Activated CD8-positive, alpha-beta T cell treated with anti-CD3 and anti-CD28 coated beads, Interleukin-2, amount 10 ng/mL, durations not matched to agents 7 days and 5 days (primary cell): ENCODE results near the gene CHRM5. TPM values are rescaled to one million over a fixed set of nuclear protein-coding genes. Genes with fewer than 3 reads are reported as not detected.
A peak's percentile ranks its signal among the peaks of the same experiment; 100 is the strongest.

ENCODE experiments used
- ATAC-seq: fragments of 150-1000 bp; cut with Tn5 transposase; one replicate; pipeline ENCODE4 v1.10.0; 2021; ENCODE audit warnings: moderate library complexity
- CTCF ChIA-PET: fragments of 350-600 bp; sonication (Branson Sonifier 250); formaldehyde crosslinking; loops from one replicate; lab custom pipeline; 2021; ENCODE audit warnings: antibody characterized with exemption; lab: Charles Lee
- POLR2A ChIA-PET: fragments of 350-600 bp; sonication (Branson Sonifier 250); formaldehyde crosslinking; loops from one replicate; lab custom pipeline; 2021; ENCODE audit warnings: antibody characterized with exemption; lab: Charles Lee
- DNase-seq: peaks from one replicate; pipeline ENCODE4 v3.0.0-alpha.2; 2020
- H3K27ac Mint-ChIP-seq: one replicate; pipeline ENCODE4 v1.8.0; 2021; ENCODE audit warnings: mild to moderate bottlenecking, mixed read lengths
- H3K27me3 Mint-ChIP-seq: one replicate; pipeline ENCODE4 v1.8.0; 2021; ENCODE audit warnings: low read depth, mixed read lengths
- H3K36me3 Mint-ChIP-seq: one replicate; pipeline ENCODE4 v1.8.0; 2021; ENCODE audit warnings: low read depth, mixed read lengths
- H3K4me1 Mint-ChIP-seq: one replicate; pipeline ENCODE4 v1.8.0; 2021; ENCODE audit warnings: low read depth, mixed read lengths
- H3K4me3 Mint-ChIP-seq: one replicate; pipeline ENCODE4 v1.8.0; 2021; ENCODE audit warnings: mild to moderate bottlenecking, mixed read lengths
- H3K9me3 Mint-ChIP-seq: one replicate; pipeline ENCODE4 v1.8.0; 2022; ENCODE audit warnings: mixed read lengths; ENCODE audit not compliant: insufficient read depth
- total RNA-seq, 2 experiments: library from RNA; stranded (reverse); gene quantifications; one replicate each; pipeline ENCODE4 v1.2.3, GENCODE V29; 2021

Gene CHRM5
- total RNA-seq, 2 experiments from 2014 or later = not detected

DNA sequence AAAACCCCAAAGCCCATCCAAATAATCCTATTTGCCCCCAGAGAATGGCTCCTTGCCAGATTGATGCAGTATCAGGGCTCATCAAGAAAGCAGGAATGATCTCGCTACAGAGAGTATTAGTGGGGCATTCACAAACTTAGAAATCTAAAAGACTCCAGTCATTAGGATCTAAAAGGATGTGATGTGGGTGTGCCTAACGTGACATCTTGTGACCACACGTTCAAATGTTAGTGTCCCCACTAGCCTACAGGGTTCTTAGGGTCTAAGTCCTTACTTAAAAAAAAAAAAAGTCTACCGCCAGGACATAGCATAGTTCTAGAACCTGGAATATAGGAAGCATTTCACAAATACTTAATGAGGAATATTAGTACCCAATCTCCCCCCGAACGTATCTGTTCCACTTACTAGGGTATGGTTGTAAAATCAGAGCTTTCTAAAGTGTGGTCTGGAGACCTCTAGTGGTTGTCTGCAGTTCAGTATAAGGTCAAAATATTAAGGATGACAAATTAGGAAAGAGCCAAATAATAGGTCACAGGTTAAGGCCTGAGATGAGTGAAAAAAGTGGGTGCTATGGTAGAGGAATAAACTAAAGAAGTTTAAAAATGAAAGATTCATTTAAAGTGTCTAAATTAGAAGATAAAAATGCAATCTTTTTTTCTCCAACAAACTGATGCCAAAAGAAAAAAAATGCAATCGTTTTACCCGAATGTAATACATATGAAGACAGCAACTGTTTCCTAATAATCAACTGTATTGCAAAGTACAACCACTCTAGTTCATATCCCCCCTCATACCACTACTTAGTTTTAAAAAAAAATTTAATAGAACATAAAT is 4.2 kb upstream of the CHRM5 start:
- no peak for DNase-seq
- CTCF ChIA-PET = interaction anchor here (1.0 kb wide), 2 partner anchors 227 to 229 kb away, joined by 3 to 4 read pairs; no protein-coding TSS in a partner anchor
- Mint-ChIP-seq H3K4me3 (no peak overlapping the region), H3K36me3 (no peaks in the 10 kb centered on the region), H3K27me3 (peaks cover 3% of the 10 kb centered on the region), H3K9me3 (no peaks in the 10 kb centered on the region), H3K27ac (no peak overlapping the region), H3K4me1 (no peaks in the 10 kb centered on the region)
- POLR2A ChIA-PET = no interaction called here
- ATAC-seq = peak; percentile 55

GRCh38 chr15:33964665-33965040 is 3.6 kb upstream of the CHRM5 start:
- H3K4me1 Mint-ChIP-seq = no peaks in the 10 kb centered on the region
- H3K9me3 Mint-ChIP-seq = no peaks in the 10 kb centered on the region
- no peaks in the 10 kb centered on the region for H3K36me3 Mint-ChIP-seq
- peaks cover 3% of the 10 kb centered on the region for H3K27me3 Mint-ChIP-seq
- ATAC-seq = no peak
- no peak for DNase-seq
- no peak overlapping the region for H3K4me3 Mint-ChIP-seq
- POLR2A ChIA-PET = no interaction called here
- H3K27ac Mint-ChIP-seq = no peak overlapping the region
- CTCF ChIA-PET = interaction anchor here (1.0 to 1.1 kb wide), 3 partner anchors 227 to 230 kb away, joined by 3 to 4 read pairs (median 3); no protein-coding TSS in a partner anchor

DNA sequence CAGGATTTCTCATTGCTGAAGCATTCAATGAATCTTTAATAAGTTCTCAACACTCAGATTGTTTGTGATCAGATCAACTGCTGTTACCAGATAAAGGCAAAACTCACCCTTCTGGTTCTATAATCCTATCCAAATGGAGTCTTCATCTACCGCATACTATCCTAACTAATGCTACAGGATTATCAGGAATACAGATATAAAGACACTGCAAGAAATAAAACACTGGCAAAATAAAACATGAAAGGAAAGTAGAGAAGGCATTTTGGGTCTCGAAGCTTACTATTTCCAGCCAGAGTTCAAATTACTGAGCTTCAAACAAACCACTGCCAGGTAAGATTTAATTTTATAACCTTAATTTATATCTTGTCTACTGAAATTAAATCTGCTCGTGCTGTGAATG is 524 bp downstream of the CHRM5 start:
- POLR2A ChIA-PET = no interaction called here
- CTCF ChIA-PET = interaction anchor here (1.3 kb wide), 1 partner anchor 24 kb away, joined by 4 read pairs; no protein-coding TSS in a partner anchor
- no peak overlapping the region for H3K27ac Mint-ChIP-seq
- no peaks in the 10 kb centered on the region for H3K9me3 Mint-ChIP-seq
- no peak for DNase-seq
- H3K36me3 Mint-ChIP-seq = no peaks in the 10 kb centered on the region
- no peak for ATAC-seq
- no peaks in the 10 kb centered on the region for H3K4me1 Mint-ChIP-seq
- H3K27me3 Mint-ChIP-seq = peaks cover 3% of the 10 kb centered on the region
- H3K4me3 Mint-ChIP-seq = no peak overlapping the region

DNA sequence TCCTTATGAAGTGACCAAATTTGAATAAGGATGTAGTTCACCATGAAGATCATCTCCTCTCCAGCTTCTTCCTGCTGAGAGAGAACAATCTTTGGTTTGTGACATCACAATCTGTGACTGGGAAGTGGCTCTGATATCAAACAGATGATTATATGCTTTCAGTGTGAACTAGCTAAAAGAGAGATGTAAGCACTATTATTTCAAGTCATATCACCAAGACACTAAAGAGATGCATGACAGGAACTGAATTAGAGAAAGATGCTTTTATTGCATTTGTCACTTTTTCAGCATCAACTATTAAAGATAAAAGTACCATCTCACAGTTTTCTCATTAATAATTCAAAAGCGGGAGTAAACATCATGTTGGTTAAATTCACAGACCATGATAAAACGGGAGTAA is 3.5 kb downstream of the CHRM5 start:
- Mint-ChIP-seq H3K36me3 (no peaks in the 10 kb centered on the region), H3K9me3 (no peaks in the 10 kb centered on the region), H3K27ac (no peak overlapping the region), H3K4me1 (no peaks in the 10 kb centered on the region), H3K27me3 (peaks cover 3% of the 10 kb centered on the region), H3K4me3 (no peak overlapping the region)
- ChIA-PET CTCF (no interaction called here), POLR2A (no interaction called here)
- no peak for DNase-seq
- ATAC-seq = no peak

GRCh38 chr15:33975022-33975565 is 6.8 kb downstream of the CHRM5 start:
- no peak for ATAC-seq
- POLR2A ChIA-PET = no interaction called here
- H3K4me3 Mint-ChIP-seq = no peak overlapping the region

GRCh38 chr15:33980159-33980558 is 11.9 kb downstream of the CHRM5 start:
- CTCF ChIA-PET = no interaction called here
- Mint-ChIP-seq H3K36me3 (no peaks in the 10 kb centered on the region), H3K4me3 (no peak overlapping the region), H3K27ac (no peak overlapping the region), H3K4me1 (peaks cover 2% of the 10 kb centered on the region), H3K27me3 (no peaks in the 10 kb centered on the region), H3K9me3 (no peaks in the 10 kb centered on the region)
- POLR2A ChIA-PET = no interaction called here
- DNase-seq (no peak), ATAC-seq (no peak)

More at GRCh38 chr15:33975022-33975565, 6.8 kb downstream of the CHRM5 start:
- no peak overlapping the region for H3K27ac Mint-ChIP-seq
- no peak for DNase-seq
- H3K36me3 Mint-ChIP-seq = no peaks in the 10 kb centered on the region
- H3K27me3 Mint-ChIP-seq = no peaks in the 10 kb centered on the region
- H3K9me3 Mint-ChIP-seq = no peaks in the 10 kb centered on the region
- CTCF ChIA-PET = interaction anchor here (0.5 kb wide), 1 partner anchor 868 kb away, joined by 3 read pairs; no protein-coding TSS in a partner anchor
- H3K4me1 Mint-ChIP-seq = peaks cover 2% of the 10 kb centered on the region

- POLR2A ChIA-PET = no interaction called here
- CTCF ChIA-PET = no interaction called here
- Mint-ChIP-seq H3K27me3 (no peaks in the 10 kb centered on the region), H3K4me3 (no peak overlapping the region), H3K27ac (no peak overlapping the region), H3K36me3 (no peaks in the 10 kb centered on the region), H3K9me3 (no peaks in the 10 kb centered on the region), H3K4me1 (peaks cover 2% of the 10 kb centered on the region)
- DNase-seq = no peak
- no peak for ATAC-seq
These were observed 14.2 kb downstream of the CHRM5 start for GRCh38 chr15:33982516-33982915.

DNA sequence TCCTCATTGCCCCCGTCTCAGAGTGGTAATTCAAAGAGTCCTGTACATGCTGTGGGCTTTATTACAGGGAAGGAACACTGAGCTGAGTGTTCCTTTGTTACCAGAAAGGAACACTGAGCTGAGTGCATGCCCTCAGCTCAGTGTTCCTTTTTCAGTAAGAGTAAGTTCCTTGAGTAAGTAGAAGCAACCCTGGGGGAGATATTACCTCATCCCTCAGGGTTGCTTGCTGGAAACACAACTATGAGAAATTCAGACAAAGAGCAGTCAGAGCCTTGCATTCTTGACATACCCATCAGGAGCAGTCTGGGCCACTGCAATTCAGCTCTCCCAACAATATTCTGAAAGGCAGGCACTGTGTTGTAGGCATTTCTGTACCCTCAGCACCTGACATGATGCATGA is 17.0 kb downstream of the CHRM5 start:
- POLR2A ChIA-PET = no interaction called here
- no peaks in the 10 kb centered on the region for H3K36me3 Mint-ChIP-seq
- no peaks in the 10 kb centered on the region for H3K27me3 Mint-ChIP-seq
- no peaks in the 10 kb centered on the region for H3K9me3 Mint-ChIP-seq
- DNase-seq (no peak), ATAC-seq (no peak)
- CTCF ChIA-PET = interaction anchor here (2.0 kb wide), 1 partner anchor 19 kb away, joined by 4 read pairs; no protein-coding TSS in a partner anchor
- H3K4me1 Mint-ChIP-seq = no peaks in the 10 kb centered on the region
- H3K4me3 Mint-ChIP-seq = no peak overlapping the region
- H3K27ac Mint-ChIP-seq = no peak overlapping the region

GRCh38 chr15:33985751-33986150 is 17.5 kb downstream of the CHRM5 start:
- ChIA-PET POLR2A (no interaction called here), CTCF (interaction anchor here (2.0 kb wide), 1 partner anchor 19 kb away, joined by 4 read pairs; no protein-coding TSS in a partner anchor)
- H3K36me3 Mint-ChIP-seq = no peaks in the 10 kb centered on the region
- H3K4me1 Mint-ChIP-seq = no peaks in the 10 kb centered on the region
- H3K4me3 Mint-ChIP-seq = no peak overlapping the region
- no peaks in the 10 kb centered on the region for H3K27me3 Mint-ChIP-seq
- no peak overlapping the region for H3K27ac Mint-ChIP-seq
- H3K9me3 Mint-ChIP-seq = no peaks in the 10 kb centered on the region
- no peak for DNase-seq
- ATAC-seq = no peak

DNA sequence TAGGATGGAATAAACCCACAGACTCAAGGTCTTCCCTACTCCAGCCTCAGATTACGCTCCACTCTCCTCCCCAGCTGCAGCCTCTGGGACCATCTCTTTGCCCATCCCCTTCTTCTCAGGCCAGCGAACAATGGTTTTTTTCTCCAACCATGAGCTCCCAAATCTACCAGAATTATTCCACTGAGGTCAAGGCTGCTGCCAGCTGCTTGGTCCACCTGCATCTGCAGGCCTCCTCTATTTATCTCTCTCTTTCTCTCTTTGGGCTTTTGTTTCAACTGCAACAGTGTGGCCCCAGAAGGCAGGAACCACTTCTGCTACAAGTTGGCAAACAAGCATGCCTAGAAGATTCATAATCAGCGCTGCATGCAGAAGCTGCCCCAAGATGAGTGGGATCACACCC is 19.1 kb downstream of the CHRM5 start:
- no peak for ATAC-seq
- Mint-ChIP-seq H3K4me3 (no peak overlapping the region), H3K27me3 (no peaks in the 10 kb centered on the region), H3K9me3 (no peaks in the 10 kb centered on the region), H3K4me1 (no peaks in the 10 kb centered on the region), H3K27ac (no peak overlapping the region), H3K36me3 (no peaks in the 10 kb centered on the region)
- ChIA-PET CTCF (no interaction called here), POLR2A (no interaction called here)
- DNase-seq = no peak

DNA sequence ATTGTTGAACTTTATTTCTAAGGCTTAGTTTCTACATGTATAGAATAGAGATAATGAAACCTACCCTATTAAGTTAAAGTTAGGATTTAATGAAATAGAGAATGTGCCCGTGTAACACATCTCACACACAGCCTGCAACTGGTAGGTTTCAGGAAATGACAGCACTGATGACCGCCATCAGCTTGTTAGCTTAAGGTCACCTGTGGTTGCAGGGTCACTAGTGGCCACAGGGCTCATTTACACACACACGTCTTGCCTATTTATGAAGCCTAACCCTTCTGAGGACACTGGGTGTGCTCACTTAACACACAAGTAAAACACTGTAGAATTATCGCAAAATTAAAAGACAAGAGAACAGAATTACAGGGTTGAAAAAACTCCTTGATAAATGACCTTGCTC is 20.1 kb downstream of the CHRM5 start:
- POLR2A ChIA-PET = no interaction called here
- no peaks in the 10 kb centered on the region for H3K27me3 Mint-ChIP-seq
- no peaks in the 10 kb centered on the region for H3K4me1 Mint-ChIP-seq
- ATAC-seq (no peak), DNase-seq (no peak)
- H3K27ac Mint-ChIP-seq = no peak overlapping the region
- H3K9me3 Mint-ChIP-seq = no peaks in the 10 kb centered on the region
- no peak overlapping the region for H3K4me3 Mint-ChIP-seq
- H3K36me3 Mint-ChIP-seq = no peaks in the 10 kb centered on the region
- CTCF ChIA-PET = no interaction called here

DNA sequence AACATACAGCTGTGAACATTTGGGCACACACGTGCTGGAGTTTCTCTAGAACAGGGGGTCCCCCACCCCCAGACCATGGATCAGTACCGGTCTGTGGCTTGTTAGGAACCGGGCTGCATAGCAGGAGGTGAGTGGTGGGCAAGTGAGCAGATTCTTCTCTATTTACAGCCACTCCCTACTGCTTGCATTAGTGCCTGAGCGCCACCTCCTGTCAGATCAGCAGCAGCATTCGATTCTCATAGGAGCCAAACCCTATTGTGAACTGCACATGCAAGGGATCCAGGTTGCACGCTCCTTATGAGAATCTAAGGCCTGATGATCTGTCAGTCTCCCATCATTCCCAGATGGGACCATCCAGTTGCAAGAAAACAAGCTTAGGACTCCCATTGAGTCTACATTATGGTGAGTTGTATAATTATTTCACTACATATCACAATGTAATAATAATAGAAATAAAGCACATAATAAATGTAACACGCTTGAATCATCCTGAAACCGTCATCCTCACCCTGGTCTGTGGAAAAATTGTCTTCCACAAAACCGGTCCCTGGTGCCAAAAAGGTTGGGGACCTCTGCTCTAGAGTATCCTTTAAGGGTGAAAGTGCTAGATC is 25.8 kb downstream of the CHRM5 start:
- ChIA-PET CTCF (interaction anchor here (1.3 kb wide), 1 partner anchor 26 kb away, joined by 4 read pairs; the partner anchor contains the start of gene CHRM5), POLR2A (no interaction called here)
- H3K4me1 Mint-ChIP-seq = no peaks in the 10 kb centered on the region
- peak; percentile 31 for DNase-seq
- no peak for ATAC-seq
- no peaks in the 10 kb centered on the region for H3K27me3 Mint-ChIP-seq
- H3K27ac Mint-ChIP-seq = no peak overlapping the region
- no peaks in the 10 kb centered on the region for H3K36me3 Mint-ChIP-seq
- H3K9me3 Mint-ChIP-seq = no peaks in the 10 kb centered on the region
- H3K4me3 Mint-ChIP-seq = no peak overlapping the region
